HCT116 (cell line): Measurements from ENCODE around the gene CD44. TPM values are rescaled to one million over a fixed set of nuclear protein-coding genes. Genes with fewer than 3 reads are reported as not detected.

Source experiments
- ATAC-seq: fragments of 200-7000 bp; cut with Tn5 transposase; 2 replicates; pipeline ENCODE4 v1.9.1; 2020; ENCODE audit warnings: mild to moderate bottlenecking, moderate library complexity
- BruUV-seq: library from RNA; stranded (reverse); fragments of 400-500 nt; replicated peaks from 2 replicates; lab custom pipeline; 2021; lab: Mats Ljungman, UMichigan
- CTCF ChIA-PET: fragments of 300-600 bp; sonication (Branson Sonifier 250); formaldehyde crosslinking; loops from one replicate; lab custom pipeline; 2021; ENCODE audit warnings: antibody characterized with exemption; lab: Charles Lee
- POLR2A ChIA-PET: fragments of 300-600, 350-600 bp; sonication (Branson Sonifier 250); formaldehyde crosslinking; loops from one replicate; lab custom pipeline; 2021; ENCODE audit warnings: antibody characterized with exemption; lab: Charles Lee
- RAD21 ChIA-PET, 2 experiments: fragments of 300-600 bp; sonication (Branson Sonifier 250); formaldehyde crosslinking; loops; one replicate each; lab custom pipeline; 2023; ENCODE audit warnings: low total read pairs in 2 of 2; ENCODE audit not compliant: uncharacterized antibody in 2 of 2, unreplicated experiment in 2 of 2, low non-redundant PET in 1 of 2; lab: Charles Lee
- DNase-seq: peaks from one replicate; pipeline ENCODE4 v3.0.0-alpha.2; 2010; ENCODE audit warnings: low read depth, low spot score
- H2AFZ ChIP-seq: fragments of 200-600 bp; shearing (Covaris generic), sonication (generic); 2 replicates; pipeline ENCODE4 v1.6.1; 2017; ENCODE audit warnings: low read depth, mixed run types, mixed read lengths, antibody characterized with exemption, low read length; ENCODE audit not compliant: poor library complexity, severe bottlenecking
- H3K27ac ChIP-seq: 2 replicates; pipeline ENCODE4 v1.5.1; 2012; ENCODE audit warnings: low read depth, low read length
- H3K27me3 ChIP-seq: fragments of 200-600 bp; sonication (generic); 2 replicates; pipeline ENCODE4 v1.6.1; 2016; ENCODE audit warnings: mixed run types, low read length, mixed read lengths; ENCODE audit not compliant: insufficient read depth
- H3K36me3 ChIP-seq, 2 experiments: fragments of 200-500 bp in 1 of 2; fragments of 200-600 bp in 1 of 2; sonication (Bioruptor generic) in 1 of 2; sonication (generic) in 1 of 2; 2 replicates each; pipeline versions ENCODE4 v1.5.1 to v1.6.1; 2014 to 2016; ENCODE audit warnings: low read length in 2 of 2, inconsistent platforms in 1 of 2, mixed read lengths in 1 of 2, mixed run types in 1 of 2; ENCODE audit not compliant: insufficient read depth in 2 of 2, control insufficient read depth in 1 of 2
- H3K4me1 ChIP-seq, 2 experiments: fragments of 200-600 bp in 1 of 2; sonication (generic) in 1 of 2; 2 replicates each; pipeline versions ENCODE4 v1.5.1 to v1.6.1; 2012 to 2017; ENCODE audit warnings: low read length in 2 of 2, inconsistent platforms in 1 of 2, mild to moderate bottlenecking in 1 of 2, mixed read lengths in 1 of 2, mixed run types in 1 of 2, moderate library complexity in 1 of 2; ENCODE audit not compliant: insufficient read depth in 2 of 2, control insufficient read depth in 1 of 2
- H3K4me2 ChIP-seq: fragments of 200-600 bp; sonication (generic); 2 replicates; pipeline ENCODE4 v1.6.1; 2017; ENCODE audit warnings: mixed run types, low read length, mixed read lengths
- H3K4me3 ChIP-seq, 2 experiments: fragments of 200-600 bp in 1 of 2; sonication (generic) in 1 of 2; replicated peaks in 1 of 2; 2 replicates each; pipeline ENCODE4 v1.5.1; 2011 to 2016; ENCODE audit warnings: low read length in 2 of 2, control low read depth in 1 of 2, low read depth in 1 of 2, mild to moderate bottlenecking in 1 of 2, mixed read lengths in 1 of 2, mixed run types in 1 of 2
- H3K79me2 ChIP-seq: fragments of 200-600 bp; sonication (generic); 2 replicates; pipeline ENCODE4 v1.6.1; 2017; ENCODE audit warnings: mild to moderate bottlenecking, mixed run types, low read length, moderate library complexity, mixed read lengths; ENCODE audit not compliant: insufficient read depth
- H3K9ac ChIP-seq: fragments of 200-600 bp; sonication (generic); 2 replicates; pipeline ENCODE4 v1.6.1; 2016; ENCODE audit warnings: low read length, mixed read lengths
- H3K9me2 ChIP-seq: fragments of 200-600 bp; sonication (generic), shearing (Covaris generic); 2 replicates; pipeline ENCODE4 v1.6.1; 2017; ENCODE audit warnings: mixed run types, mild to moderate bottlenecking, moderate library complexity; ENCODE audit not compliant: insufficient read depth
- H3K9me3 ChIP-seq, 2 experiments: fragments of 200-500 bp in 1 of 2; fragments of 200-600 bp in 1 of 2; sonication (Bioruptor generic) in 1 of 2; sonication (generic) in 1 of 2; 2 replicates each; pipeline ENCODE4 v1.6.1; 2014 to 2017; ENCODE audit warnings: low read length in 2 of 2, mixed read lengths in 2 of 2, inconsistent platforms in 1 of 2, low read depth in 1 of 2, mild to moderate bottlenecking in 1 of 2, mixed run types in 1 of 2, moderate library complexity in 1 of 2; ENCODE audit not compliant: control insufficient read depth in 1 of 2, insufficient read depth in 1 of 2
- H4K20me1 ChIP-seq: fragments of 200-600 bp; sonication (generic), shearing (Covaris generic); 2 replicates; pipeline ENCODE4 v1.6.1; 2017; ENCODE audit warnings: mixed run types, mild to moderate bottlenecking, moderate library complexity; ENCODE audit not compliant: insufficient read depth
- CBX3 ChIP-seq: IDR thresholded peaks from 2 replicates; pipeline ENCODE4 v1.6.1; 2012; ENCODE audit warnings: low read depth
- CEBPB ChIP-seq: IDR thresholded peaks from 2 replicates; pipeline ENCODE4 v1.6.1; 2012; ENCODE audit warnings: low read depth
- CTCF ChIP-seq, 3 experiments: fragments of 200-600 bp in 1 of 3; sonication (generic) in 1 of 3; IDR thresholded peaks in 2 of 3; conservative IDR thresholded peaks in 1 of 3; 2 replicates each; pipeline ENCODE4 v1.5.1; 2012 to 2017; ENCODE audit warnings: low read depth in 2 of 3, low read length in 2 of 3, antibody characterized with exemption in 1 of 3, borderline replicate concordance in 1 of 3, control low read depth in 1 of 3, mild to moderate bottlenecking in 1 of 3, mixed read lengths in 1 of 3, mixed run types in 1 of 3, moderate library complexity in 1 of 3; ENCODE audit not compliant: insufficient read depth in 1 of 3
- EGR1 ChIP-seq: IDR thresholded peaks from 2 replicates; pipeline ENCODE4 v1.6.1; 2012; ENCODE audit warnings: low read depth
- ELF1 ChIP-seq: IDR thresholded peaks from 2 replicates; pipeline ENCODE4 v1.6.1; 2012; ENCODE audit warnings: low read depth, borderline replicate concordance
- EZH2 ChIP-seq: fragments of 200-600 bp; sonication (generic); IDR thresholded peaks from 2 replicates; pipeline ENCODE4 v1.6.1; 2017; ENCODE audit warnings: antibody characterized with exemption, mixed run types
- EZH2phosphoT487 ChIP-seq: fragments of 200-600 bp; IDR thresholded peaks from 2 replicates; pipeline ENCODE4 v1.6.1; 2018; ENCODE audit warnings: antibody characterized with exemption, borderline replicate concordance
- FOSL1 ChIP-seq: IDR thresholded peaks from 2 replicates; pipeline ENCODE4 v1.6.1; 2012; ENCODE audit warnings: low read depth
- JUND ChIP-seq: IDR thresholded peaks from 2 replicates; pipeline ENCODE4 v1.6.1; 2012
- MAX ChIP-seq: IDR thresholded peaks from 2 replicates; pipeline ENCODE4 v1.6.1; 2012
- POLR2AphosphoS5 ChIP-seq: IDR thresholded peaks from 2 replicates; pipeline ENCODE4 v1.6.1; 2011; ENCODE audit warnings: mild to moderate bottlenecking, low read depth, low read length, moderate library complexity
- RAD21 ChIP-seq: IDR thresholded peaks from 2 replicates; pipeline ENCODE4 v1.6.1; 2012; ENCODE audit warnings: low read depth, mild to moderate bottlenecking
- REST ChIP-seq: IDR thresholded peaks from 2 replicates; pipeline ENCODE4 v1.6.1; 2012; ENCODE audit warnings: low read depth
- SIN3A ChIP-seq: IDR thresholded peaks from 2 replicates; pipeline ENCODE4 v1.6.1; 2012; ENCODE audit warnings: low read depth
- SP1 ChIP-seq: IDR thresholded peaks from 2 replicates; pipeline ENCODE4 v1.6.1; 2012; ENCODE audit warnings: low read depth
- SRF ChIP-seq: IDR thresholded peaks from 2 replicates; pipeline ENCODE4 v1.6.1; 2012; ENCODE audit warnings: low read depth
- TCF7L2 ChIP-seq: IDR thresholded peaks from 2 replicates; pipeline ENCODE4 v1.7.0; 2011; ENCODE audit warnings: borderline replicate concordance, inconsistent platforms; ENCODE audit not compliant: insufficient read depth, insufficient read length; ENCODE audit errors: extremely low read depth
- ZNF274 ChIP-seq: fragments of 200-500 bp; sonication (Bioruptor generic); IDR thresholded peaks from 2 replicates; pipeline ENCODE4 v1.6.1; 2014; ENCODE audit warnings: mild to moderate bottlenecking, low read depth, low read length, inconsistent platforms
- intact Hi-C: fragments of 100-400 bp; cut with micrococcal nuclease; formaldehyde crosslinking; loops from 2 replicates; pipeline ENCODE4 v1.10.0; 2022
- total RNA-seq: library from RNA; stranded (reverse); gene quantifications from one replicate; pipeline ENCODE4 v1.2.1, GENCODE V29; 2021; ENCODE audit not compliant: unreplicated experiment
- TF ChIP-seq, protein P1 (sequence below): IDR thresholded peaks from 2 replicates; pipeline ENCODE4 v1.6.1; 2012

Gene CD44
- total RNA-seq, 1 experiment from 2014 or later: 742 TPM

DNA sequence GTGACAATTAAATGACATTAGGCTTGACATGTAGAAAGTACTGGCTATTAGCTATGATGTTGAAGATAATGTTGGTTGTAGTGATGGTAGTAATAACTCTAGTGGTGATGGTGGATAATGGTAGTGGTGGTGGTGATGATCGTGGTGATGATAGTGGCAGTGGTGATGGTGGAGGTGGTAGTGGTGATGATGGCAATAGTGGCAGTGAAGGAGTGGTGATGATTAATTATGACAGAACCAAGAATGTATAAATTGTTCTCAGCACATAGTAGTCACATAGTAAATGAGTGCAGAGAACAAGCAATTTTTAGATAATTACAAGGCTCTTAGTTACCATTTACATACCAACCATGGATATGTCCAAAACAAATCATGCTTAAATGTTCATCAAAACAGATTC is 5.3 kb upstream of the CD44 start:
- no peak overlapping the region for H3K9ac ChIP-seq
- no peaks in the 10 kb centered on the region for H3K27me3 ChIP-seq
- no peaks in the 10 kb centered on the region for H4K20me1 ChIP-seq
- H3K27ac ChIP-seq: no peak overlapping the region
- no TSS peak for BruUV-seq
- ChIA-PET POLR2A (no interaction called here), CTCF (no interaction called here), RAD21 (no interaction called here)
- no peak for DNase-seq
- no peak overlapping the region for H3K4me3 ChIP-seq
- peaks cover 13 to 24% of the 10 kb centered on the region in 2 experiments for H3K4me1 ChIP-seq
- H3K9me3 ChIP-seq: no peaks in the 10 kb centered on the region
- H2AFZ ChIP-seq: no peak overlapping the region
- peaks cover 8% of the 10 kb centered on the region; the same call in 1 of the 2 replicates for H3K79me2 ChIP-seq
- H3K36me3 ChIP-seq: no peaks in the 10 kb centered on the region
- no peak overlapping the region for H3K4me2 ChIP-seq
- intact Hi-C loops: no loop called here
- ATAC-seq: no peak
- H3K9me2 ChIP-seq: no peaks in the 10 kb centered on the region
- TF ChIP-seq ZNF274 (no peak), EZH2 (no peak), JUND (no peak), SP1 (no peak), SIN3A (no peak), RAD21 (no peak), MAX (no peak), REST (no peak), ELF1 (no peak), EGR1 (no peak), CTCF (IDR thresholded peaks at IDR 0.05 in 2 of 3, conservative IDR thresholded peaks at IDR 0.05 in 1 of 3; ENCODE audit: borderline replicate concordance in 1 of 3, insufficient read depth in 1 of 3, low read depth in 2 of 3, low read length in 2 of 3) (no peak), FOSL1 (no peak), POLR2AphosphoS5 (no peak), CBX3 (no peak), CEBPB (no peak), TCF7L2 (no peak), EZH2phosphoT487 (no peak), SRF (no peak)
- TF ChIP-seq, protein P1, sequence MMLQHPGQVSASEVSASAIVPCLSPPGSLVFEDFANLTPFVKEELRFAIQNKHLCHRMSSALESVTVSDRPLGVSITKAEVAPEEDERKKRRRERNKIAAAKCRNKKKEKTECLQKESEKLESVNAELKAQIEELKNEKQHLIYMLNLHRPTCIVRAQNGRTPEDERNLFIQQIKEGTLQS: no peak
